OCI-M2 (cell line): ENCODE measurements around the gene EVA1A.

Experiments
- DNase-seq: peaks from one replicate; lab custom pipeline; 2025; ENCODE audit not compliant: unreplicated experiment; lab: John Stamatoyannopoulos, UW

EVA1A gene

DNA sequence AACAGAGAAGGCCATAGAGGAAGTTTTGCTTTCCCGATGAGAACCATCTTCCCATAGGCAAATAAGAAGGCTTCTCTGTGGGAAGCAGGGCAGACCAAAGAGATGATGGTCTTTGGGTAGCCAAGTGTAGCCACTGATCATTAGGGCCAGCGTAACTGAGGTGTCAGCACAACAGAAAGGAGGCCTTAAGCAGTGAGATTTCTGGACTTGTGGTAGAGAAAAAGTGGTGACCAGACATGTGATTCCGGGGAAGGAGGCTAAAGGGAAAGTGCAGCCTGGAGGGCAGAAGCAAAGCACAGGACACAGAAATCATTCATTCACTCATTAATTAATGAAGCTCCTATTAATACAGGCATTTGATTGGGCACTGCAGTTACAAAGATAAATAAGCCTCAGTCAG is 15.4 kb downstream of the EVA1A start:
- no peak for DNase-seq

DNA sequence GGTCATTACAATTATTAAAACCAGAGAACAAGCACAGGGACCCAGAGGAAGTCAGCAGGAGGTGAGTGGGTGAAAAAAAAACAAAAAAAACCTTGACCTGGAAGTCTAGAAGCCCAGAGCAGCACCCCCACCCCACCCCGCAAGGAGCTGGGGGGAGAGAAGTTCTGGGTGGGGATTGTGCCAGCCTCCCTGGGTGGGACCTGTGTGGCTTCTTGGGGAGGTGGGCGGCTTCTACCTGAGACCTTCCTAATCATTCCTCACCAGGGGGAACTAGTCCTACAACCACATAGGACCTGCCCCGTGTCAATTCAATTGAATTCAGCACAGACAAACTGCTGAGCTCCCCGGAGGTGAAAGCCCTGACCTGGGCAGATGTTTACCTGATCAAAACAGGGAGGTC is 17.3 kb downstream of the EVA1A start:
- DNase-seq = no peak

DNA sequence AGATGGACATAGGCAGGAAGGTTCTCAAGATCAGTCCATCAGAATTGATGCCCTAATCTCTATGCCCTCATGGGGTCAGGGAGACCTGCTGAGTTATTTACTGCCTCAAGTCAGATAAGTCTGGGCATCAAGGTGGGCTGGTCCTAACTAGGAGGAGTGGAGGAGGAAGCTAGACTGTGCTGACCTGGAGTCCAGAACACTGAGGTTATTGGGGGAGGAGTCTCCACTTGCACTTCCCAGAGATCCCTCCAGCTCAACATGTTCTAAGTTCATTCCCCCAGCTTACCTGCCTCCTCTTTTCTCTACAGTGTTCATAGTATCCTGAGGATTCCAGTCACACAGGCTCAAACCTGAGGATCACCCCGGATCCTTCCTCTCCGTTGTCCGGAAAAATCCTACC is 19.3 kb downstream of the EVA1A start:
- DNase-seq = no peak

- no peak for DNase-seq
Observed at GRCh38 chr2:75540994-75541393, 19.7 kb downstream of the EVA1A start.

DNA sequence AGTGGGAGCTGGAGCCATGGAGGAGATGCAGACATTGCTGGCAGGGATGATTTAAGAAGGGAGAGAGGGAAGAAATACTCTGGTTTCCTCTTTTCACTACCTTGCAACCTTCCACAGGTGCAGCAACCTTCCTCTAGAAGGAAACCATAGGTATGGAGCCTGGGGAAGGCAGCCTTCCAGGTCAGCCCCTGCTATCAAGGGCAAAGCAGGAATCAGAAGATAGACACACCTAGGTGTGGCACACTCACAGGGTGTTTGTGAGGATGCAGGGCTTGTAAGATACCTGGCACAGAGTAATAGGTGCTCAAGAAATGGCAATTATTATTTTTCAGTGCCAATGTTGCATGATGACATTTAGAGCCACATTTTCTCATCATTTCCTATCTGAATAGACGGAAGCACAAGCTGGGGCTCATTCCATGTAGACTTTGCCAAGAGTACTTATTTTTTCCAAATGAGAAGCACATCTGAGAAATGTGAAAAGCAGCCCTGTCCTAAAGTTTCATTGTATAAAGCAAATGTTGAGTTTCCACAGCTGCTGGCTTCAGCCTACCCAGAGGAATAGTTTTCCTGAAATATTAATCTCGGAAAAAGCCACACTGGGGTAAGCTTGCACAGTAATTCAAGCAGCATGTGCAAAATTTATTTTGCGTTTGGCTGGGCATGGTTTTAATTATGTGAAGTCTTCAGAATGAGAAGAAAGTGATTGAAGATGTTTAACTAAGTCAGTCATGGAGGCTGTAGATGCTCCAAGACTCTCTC is 20.6 kb downstream of the EVA1A start:
- no peak for DNase-seq

DNA sequence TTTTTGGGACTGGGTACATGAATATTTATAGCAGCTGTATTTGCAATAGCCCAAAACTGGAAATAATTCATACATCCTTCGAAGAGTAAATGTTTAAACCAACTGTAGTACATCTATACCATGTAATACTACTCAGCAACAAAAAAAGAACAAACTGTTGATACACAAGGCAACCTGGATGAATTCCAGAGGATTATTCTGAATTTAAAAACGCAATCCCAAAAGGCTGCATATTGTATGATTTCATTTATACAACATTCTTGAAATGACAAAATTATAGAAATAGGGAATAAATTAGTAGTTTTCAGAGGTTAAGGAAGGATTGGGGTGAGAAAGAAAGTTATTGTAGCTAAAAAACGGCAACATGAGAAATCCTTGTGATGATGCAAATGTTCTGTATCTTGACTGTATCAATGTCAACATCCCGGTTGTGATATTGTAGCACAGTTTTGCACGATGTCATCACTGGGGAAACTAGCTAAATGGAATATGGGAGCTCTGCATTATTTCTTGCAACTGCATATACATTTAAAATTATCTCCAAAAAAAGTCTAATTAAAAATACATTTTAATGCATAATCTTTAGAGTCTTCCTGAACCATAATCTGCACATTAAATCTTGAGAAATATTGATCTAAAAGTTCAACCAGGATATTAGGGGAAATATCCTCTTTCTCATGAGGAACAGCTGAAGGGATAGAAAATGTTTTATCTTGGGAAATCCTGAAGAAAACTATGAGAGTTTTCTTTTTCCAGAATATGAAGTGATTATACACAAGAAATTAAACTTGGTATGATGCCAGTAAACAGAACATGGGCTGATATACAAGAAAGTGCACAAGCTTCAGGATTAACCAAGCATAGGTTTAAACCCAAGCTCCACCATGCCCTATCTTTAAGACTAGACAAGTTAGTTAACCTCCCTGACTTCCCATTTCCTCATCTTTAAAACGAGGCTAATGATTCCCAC is 21.9 kb downstream of the EVA1A start:
- DNase-seq = no peak

- DNase-seq = no peak
Observed at GRCh38 chr2:75537658-75538057, 23.1 kb downstream of the EVA1A start.

GRCh38 chr2:75533135-75533534 is 27.6 kb downstream of the EVA1A start:
- DNase-seq = no peak

- DNase-seq = no peak
Observed at GRCh38 chr2:75532488-75532887, 28.3 kb downstream of the EVA1A start.

- DNase-seq = no peak
Observed at GRCh38 chr2:75528221-75528977, 32.3 kb downstream of the EVA1A start.

GRCh38 chr2:75527676-75528075 is 33.1 kb downstream of the EVA1A start:
- no peak for DNase-seq

DNA sequence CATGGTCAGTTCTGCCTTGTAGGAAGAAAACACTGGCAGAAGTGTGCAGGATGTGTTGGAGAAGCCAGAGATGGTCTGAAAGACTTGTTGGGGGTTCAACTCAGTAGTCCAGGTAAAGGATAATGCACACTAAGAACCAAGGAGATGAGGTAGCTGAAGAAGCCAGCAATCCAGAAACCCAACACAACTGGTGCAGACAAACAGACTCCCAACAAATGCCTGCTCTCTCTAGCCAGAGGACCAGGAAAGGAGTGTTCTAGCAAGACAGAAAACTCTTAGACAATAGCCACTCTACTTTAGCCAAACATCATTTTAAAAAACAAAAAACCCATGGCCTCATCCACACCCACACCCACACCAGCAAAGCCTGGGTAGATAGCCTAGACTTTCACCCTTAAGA is 33.9 kb downstream of the EVA1A start:
- DNase-seq = no peak

GRCh38 chr2:75525434-75526310 is 35.1 kb downstream of the EVA1A start:
- DNase-seq = no peak

- DNase-seq = no peak
Observed at GRCh38 chr2:75524276-75524911, 36.3 kb downstream of the EVA1A start.

GRCh38 chr2:75523313-75524275 is 37.1 kb downstream of the EVA1A start:
- no peak for DNase-seq

DNA sequence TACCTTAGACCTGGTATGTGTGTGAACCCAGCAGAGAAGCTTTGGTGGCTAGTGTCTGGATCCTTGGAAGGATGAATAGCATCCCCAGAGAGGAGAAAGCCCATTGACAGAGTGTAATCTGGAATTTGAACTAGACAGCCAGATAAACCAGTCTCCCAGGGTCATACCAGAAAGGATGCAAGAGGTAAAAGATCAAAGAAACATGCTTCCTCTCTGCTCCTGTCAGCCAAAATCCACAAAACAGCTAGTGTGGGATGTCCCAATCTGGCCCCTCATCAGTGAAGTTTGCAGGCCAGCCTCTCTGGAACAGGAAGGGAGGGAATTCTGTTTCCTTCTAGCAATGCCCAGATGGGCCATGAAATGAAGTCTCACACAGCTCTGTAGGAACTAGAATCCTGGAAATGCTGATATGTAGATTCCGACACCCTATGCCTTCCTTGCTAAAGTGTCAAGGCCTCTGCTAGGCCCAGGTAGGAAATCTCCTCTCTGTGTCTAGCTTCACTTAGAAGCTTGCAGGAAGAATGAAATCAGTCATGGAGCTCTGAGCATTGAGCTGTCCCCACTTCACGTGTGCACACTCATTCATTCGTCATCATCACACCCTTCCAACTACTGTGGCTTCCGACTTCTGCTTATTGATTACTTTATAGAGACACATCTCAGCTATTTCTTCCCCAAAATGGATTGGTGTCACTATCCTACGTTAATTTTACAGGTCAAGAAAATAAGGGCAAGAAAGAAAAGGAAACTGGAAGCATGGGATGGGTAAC is 38.0 kb downstream of the EVA1A start:
- no peak for DNase-seq

- no peak for DNase-seq
Observed at GRCh38 chr2:75521225-75521872, 39.4 kb downstream of the EVA1A start.

DNA sequence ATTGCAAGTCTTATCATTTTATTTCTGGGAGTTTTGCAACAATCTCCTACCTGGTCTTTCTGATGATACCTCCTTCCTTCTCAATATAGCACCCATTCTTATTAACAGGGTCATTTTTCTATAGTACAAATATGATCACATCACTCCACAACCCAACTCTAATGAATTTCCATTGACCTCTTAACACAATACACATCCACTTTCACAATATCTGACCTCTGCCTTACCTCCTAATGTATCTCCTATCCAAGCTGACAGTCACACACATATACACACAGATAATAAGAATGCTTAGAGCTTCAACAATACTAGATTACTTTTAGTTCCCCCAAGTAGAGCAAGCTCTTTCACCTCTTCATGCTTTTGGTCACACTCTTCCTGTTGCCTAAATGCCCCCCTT is 40.9 kb downstream of the EVA1A start:
- no peak for DNase-seq
